IMR-90 (cell line): ENCODE measurements around the gene KRTAP10-10. TPM values are rescaled to one million over a fixed set of nuclear protein-coding genes. Genes with fewer than 3 reads are reported as not detected.

ENCODE experiments used
- ATAC-seq: fragments of 200-7000 bp; cut with Tn5 transposase; 2 replicates; pipeline ENCODE4 v1.9.1; 2020; ENCODE audit warnings: low read depth, mild to moderate bottlenecking, moderate library complexity
- BruUV-seq: library from RNA; stranded (reverse); fragments of 400-500 nt; replicated peaks from 2 replicates; lab custom pipeline; 2021; lab: Mats Ljungman, UMichigan
- CTCF ChIA-PET: fragments of 300-600 bp; formaldehyde crosslinking; extraction: SDS; loops from one replicate; lab custom pipeline; 2021; ENCODE audit warnings: antibody characterized with exemption; lab: Yijun Ruan, JAX
- POLR2A ChIA-PET: fragments of 300-600 bp; sonication (Branson Sonifier 250); formaldehyde crosslinking; loops from one replicate; lab custom pipeline; 2022; ENCODE audit warnings: antibody characterized with exemption; ENCODE audit not compliant: unreplicated experiment; lab: Charles Lee
- DNase-seq: peaks from one replicate; pipeline ENCODE4 v3.0.0; 2013
- H2AFZ ChIP-seq: replicated peaks from 2 replicates; pipeline ENCODE3; 2013; ENCODE audit warnings: low read length, mild to moderate bottlenecking; ENCODE audit not compliant: poor library complexity
- H2AK5ac ChIP-seq: 2 replicates; pipeline ENCODE4 v1.6.1; 2013; ENCODE audit warnings: low read depth, low read length, inconsistent platforms
- H2AK9ac ChIP-seq: replicated peaks from 2 replicates; pipeline ENCODE3; 2013; ENCODE audit warnings: mild to moderate bottlenecking, low read depth, low read length, moderate library complexity; ENCODE audit not compliant: poor library complexity
- H2BK120ac ChIP-seq: 2 replicates; pipeline ENCODE4 v1.6.1; 2013; ENCODE audit warnings: low read depth, low read length, inconsistent platforms
- H2BK15ac ChIP-seq: 3 replicates; pipeline ENCODE4 v1.6.1; 2013; ENCODE audit warnings: low read depth, low read length, inconsistent platforms
- H2BK20ac ChIP-seq: 2 replicates; pipeline ENCODE4 v1.6.1; 2013; ENCODE audit warnings: low read depth, mild to moderate bottlenecking, inconsistent platforms, low read length, moderate library complexity
- H2BK5ac ChIP-seq: 2 replicates; pipeline ENCODE4 v1.6.1; 2013; ENCODE audit warnings: mild to moderate bottlenecking, low read depth, low read length, inconsistent platforms; ENCODE audit not compliant: poor library complexity, severe bottlenecking
- H3K14ac ChIP-seq: replicated peaks from 2 replicates; pipeline ENCODE4 v1.6.1; 2013; ENCODE audit warnings: low read depth, low read length, inconsistent platforms
- H3K18ac ChIP-seq: 2 replicates; pipeline ENCODE4 v1.6.1; 2013; ENCODE audit warnings: low read depth, low read length, control low read depth
- H3K23ac ChIP-seq: 2 replicates; pipeline ENCODE4 v1.6.1; 2013; ENCODE audit warnings: low read depth, low read length, inconsistent platforms
- H3K27ac ChIP-seq: 2 replicates; pipeline ENCODE4 v1.5.1; 2013; ENCODE audit warnings: mild to moderate bottlenecking, control low read depth, low read length; ENCODE audit not compliant: insufficient read depth
- H3K27me3 ChIP-seq: 2 replicates; pipeline ENCODE4 v1.6.1; 2013; ENCODE audit warnings: low read length; ENCODE audit not compliant: control insufficient read depth, insufficient read depth
- H3K36me3 ChIP-seq: 2 replicates; pipeline ENCODE4 v1.6.1; 2013; ENCODE audit warnings: low read length, mixed read lengths; ENCODE audit not compliant: control insufficient read depth, insufficient read depth
- H3K4ac ChIP-seq: 2 replicates; pipeline ENCODE4 v1.6.1; 2013; ENCODE audit warnings: low read depth, low read length, inconsistent platforms
- H3K4me1 ChIP-seq: 2 replicates; pipeline ENCODE4 v1.6.1; 2013; ENCODE audit warnings: low read length, mixed read lengths; ENCODE audit not compliant: control insufficient read depth, insufficient read depth
- H3K4me2 ChIP-seq: 2 replicates; pipeline ENCODE4 v1.6.1; 2013; ENCODE audit warnings: low read depth, mild to moderate bottlenecking, control low read depth, low read length, moderate library complexity
- H3K4me3 ChIP-seq: 2 replicates; pipeline ENCODE4 v1.5.1; 2013; ENCODE audit warnings: low read depth, mild to moderate bottlenecking, control low read depth, low read length, moderate library complexity; ENCODE audit not compliant: insufficient read depth
- H3K56ac ChIP-seq: 2 replicates; pipeline ENCODE4 v1.6.1; 2013; ENCODE audit warnings: low read length, inconsistent platforms; ENCODE audit not compliant: insufficient read depth; ENCODE audit errors: extremely low read depth
- H3K79me1 ChIP-seq, 2 experiments: 2 replicates each; pipeline ENCODE4 v1.6.1; 2013; ENCODE audit warnings: low read length in 2 of 2, inconsistent platforms in 1 of 2, low read depth in 1 of 2
- H3K9ac ChIP-seq: 2 replicates; pipeline ENCODE4 v1.6.1; 2013; ENCODE audit warnings: low read depth, low read length, control low read depth
- H3K9me1 ChIP-seq: 2 replicates; pipeline ENCODE4 v1.6.1; 2013; ENCODE audit warnings: low read length, inconsistent platforms; ENCODE audit not compliant: insufficient read depth
- H3K9me3 ChIP-seq: 2 replicates; pipeline ENCODE4 v1.6.1; 2013; ENCODE audit warnings: low read length; ENCODE audit not compliant: control insufficient read depth, insufficient read depth
- H4K20me1 ChIP-seq: 2 replicates; pipeline ENCODE4 v1.6.1; 2013; ENCODE audit warnings: low read length, inconsistent platforms; ENCODE audit not compliant: insufficient read depth
- H4K5ac ChIP-seq: 2 replicates; pipeline ENCODE4 v1.6.1; 2013; ENCODE audit warnings: mild to moderate bottlenecking, low read depth, low read length, control low read depth
- H4K8ac ChIP-seq, 2 experiments: 2 replicates each; pipeline ENCODE4 v1.6.1; 2013; ENCODE audit warnings: low read depth in 2 of 2, low read length in 2 of 2, control low read depth in 1 of 2, inconsistent platforms in 1 of 2
- H4K91ac ChIP-seq: 2 replicates; pipeline ENCODE4 v1.6.1; 2013; ENCODE audit warnings: low read depth, low read length, inconsistent platforms; ENCODE audit not compliant: insufficient read depth
- CEBPB ChIP-seq: IDR thresholded peaks from 2 replicates; pipeline ENCODE4 v1.6.1; 2012; ENCODE audit warnings: low read depth, low read length, improper control_type of control experiment
- MXI1 ChIP-seq: IDR thresholded peaks from 2 replicates; pipeline ENCODE4 v1.6.1; 2012; ENCODE audit warnings: low read depth, mild to moderate bottlenecking, low read length, moderate library complexity, borderline replicate concordance
- RAD21 ChIP-seq: IDR thresholded peaks from 2 replicates; pipeline ENCODE4 v1.6.1; 2012; ENCODE audit warnings: low read length, improper control_type of control experiment
- RCOR1 ChIP-seq: IDR thresholded peaks from 2 replicates; pipeline ENCODE4 v1.6.1; 2012; ENCODE audit warnings: mild to moderate bottlenecking, low read length, improper control_type of control experiment; ENCODE audit not compliant: insufficient replicate concordance
- WGBS, 2 experiments: methylation state at CpG; one replicate each; pipeline versions ENCODE4 v1.1.5 to v1.1.7; 2013; ENCODE audit warnings: missing lambda C conversion rate in 2 of 2; ENCODE audit not compliant: insufficient read length in 1 of 2; ENCODE audit errors: extremely low coverage in 2 of 2; 5-methylcytosine and 5-hydroxymethylcytosine counted together
- dilution Hi-C: fragments of 300-500 bp; cut with HindIII; formaldehyde crosslinking; loops from one replicate; pipeline ENCODE4 v1.14.3; 2018; ENCODE audit warnings: low sequenced_read_pairs; ENCODE audit not compliant: unreplicated experiment
- in situ Hi-C: fragments of 300-500 bp; cut with MboI; formaldehyde crosslinking; loops from 3 replicates; pipeline ENCODE4 v1.14.3; 2019; ENCODE audit warnings: low sequenced_read_pairs, inconsistent platforms, mixed read lengths
- intact Hi-C: fragments of 100-400 bp; cut with micrococcal nuclease; formaldehyde crosslinking; loops from 2 replicates; pipeline ENCODE4 v1.10.0; 2022
- polyA plus RNA-seq, 3 experiments: library from polyadenylated mRNA; depleted of rRNA; stranded (reverse); fragments of >200 nt; gene quantifications; 2 replicates each; pipeline ENCODE4 v1.2.3, GENCODE V29; 2012; ENCODE audit warnings: low replicate concordance in 1 of 3
- total RNA-seq: library from RNA; depleted of rRNA; stranded (reverse); fragments of >200 nt; gene quantifications from 2 replicates; pipeline ENCODE4 v1.2.3, GENCODE V29; 2012

Gene KRTAP10-10
- total and polyA plus RNA-seq, 2 of the 4 experiments (the other 2 are of a cell fraction) = not detected

- Histone ChIP-seq H2BK120ac (no peak within 1 kb of the TSS), H3K27me3 (peaks cover under 1% of the 10 kb centered on the region; the same call in 1 of the 2 replicates), H3K27ac (no peak within 1 kb of the TSS), H3K4me3 (no peak within 1 kb of the TSS), H3K4ac (no peak within 1 kb of the TSS), H2AK5ac (no peak within 1 kb of the TSS), H3K36me3 (no peaks in the 10 kb centered on the region), H3K23ac (no peak within 1 kb of the TSS), H3K56ac (no peak within 1 kb of the TSS), H4K8ac (no peak within 1 kb of the TSS), H2BK5ac (no peak within 1 kb of the TSS), H3K18ac (no peak within 1 kb of the TSS), H3K14ac (no peak within 1 kb of the TSS), H2BK20ac (no peak within 1 kb of the TSS), H2AK9ac (no peak within 1 kb of the TSS), H3K79me1 (no peaks in the 10 kb centered on the region), H2AFZ (no peak within 1 kb of the TSS), H3K9me3 (peaks cover 13% of the 10 kb centered on the region), H3K4me2 (no peak within 1 kb of the TSS), H3K9ac (no peak within 1 kb of the TSS), H4K5ac (no peak within 1 kb of the TSS), H2BK15ac (no peak within 1 kb of the TSS), H4K91ac (no peak within 1 kb of the TSS), H3K9me1 (no peaks in the 10 kb centered on the region), H4K20me1 (no peaks in the 10 kb centered on the region), H3K4me1 (no peaks in the 10 kb centered on the region)
- ChIA-PET CTCF (no interaction called here), POLR2A (no interaction called here)
- DNase-seq = no peak
- intact Hi-C loops = no loop called here
- no peak for TF ChIP-seq RAD21
- no peak for TF ChIP-seq RCOR1
- no peak for TF ChIP-seq CEBPB
- TF ChIP-seq MXI1 = no peak
- in situ Hi-C loops = no loop called here
- BruUV-seq = no TSS peak
- dilution Hi-C loops = no loop called here
- WGBS, 2 experiments = 71% methylated on average over 2 of the region's 8 CpGs; no CpG with 5 or more reads in 1 of the 2 experiments
- ATAC-seq = no peak
Observed at GRCh38 chr21:44612029-44612486, 25.1 kb upstream of the KRTAP10-10 start, which contains the start of gene KRTAP10-8. Gene KRTAP10-8 (plus strand): TSS chr21:44612079. CDS start chr21:44612101, 22 bp downstream.
